GM18517 (cell line): ENCODE data around the gene C6orf120.
"Not testable (repeated sequence)": the region's sequence is repeated elsewhere in the genome, so short reads cannot be mapped to it uniquely, and the experiment has no call there.

Source experiments
- ATAC-seq: cut with Tn5 transposase; IDR thresholded peaks from one replicate; pipeline ENCODE4 v1.9.1; 2021; ENCODE audit warnings: mild to moderate bottlenecking, moderate library complexity; ENCODE audit not compliant: unreplicated experiment

Gene C6orf120

GRCh38 chr6:169678342-169678741 lies 23.6 kb upstream of the C6orf120 start:
- no peak for ATAC-seq

GRCh38 chr6:169684056-169684455 lies 17.9 kb upstream of the C6orf120 start:
- no peak for ATAC-seq

GRCh38 chr6:169685860-169686259 lies 16.1 kb upstream of the C6orf120 start:
- ATAC-seq: no peak

- ATAC-seq: no peak
These were observed 12.6 kb upstream of the C6orf120 start for GRCh38 chr6:169689287-169689686.

- ATAC-seq: no peak
These were observed 10.7 kb upstream of the C6orf120 start for GRCh38 chr6:169691260-169691659.

GRCh38 chr6:169692516-169692915 lies 9.4 kb upstream of the C6orf120 start:
- no peak for ATAC-seq

- no peak for ATAC-seq
These were observed 6.8 kb upstream of the C6orf120 start for GRCh38 chr6:169695131-169695530.

GRCh38 chr6:169697115-169697514 lies 4.8 kb upstream of the C6orf120 start:
- ATAC-seq: not testable (repeated sequence)

GRCh38 chr6:169700296-169700695 lies 1.6 kb upstream of the C6orf120 start:
- no peak for ATAC-seq

- no peak for ATAC-seq
These were observed 494 bp upstream of the C6orf120 start for GRCh38 chr6:169701311-169701953.

GRCh38 chr6:169702840-169703246 lies 917 bp downstream of the C6orf120 start:
- no peak for ATAC-seq

- ATAC-seq: no peak
These were observed 5.8 kb downstream of the C6orf120 start for GRCh38 chr6:169707772-169708171.

- peak; percentile 47 for ATAC-seq
These were observed 7.4 kb downstream of the C6orf120 start for GRCh38 chr6:169709293-169709692.

- ATAC-seq: no peak
These were observed 8.1 kb downstream of the C6orf120 start for GRCh38 chr6:169710009-169710408.

- no peak for ATAC-seq
These were observed 12.3 kb downstream of the C6orf120 start for GRCh38 chr6:169714178-169714577.

- ATAC-seq: no peak
These were observed 12.7 kb downstream of the C6orf120 start for GRCh38 chr6:169714595-169714994.

GRCh38 chr6:169719117-169719516 lies 17.2 kb downstream of the C6orf120 start:
- ATAC-seq: no peak

- no peak for ATAC-seq
These were observed 18.4 kb downstream of the C6orf120 start for GRCh38 chr6:169720207-169720855.

GRCh38 chr6:169722362-169723199 lies 20.7 kb downstream of the C6orf120 start:
- peak; percentile 21 for ATAC-seq

GRCh38 chr6:169723200-169723909 lies 21.4 kb downstream of the C6orf120 start:
- ATAC-seq: peak; percentile 47

GRCh38 chr6:169723991-169724493 lies 22.1 kb downstream of the C6orf120 start:
- peak; percentile 19 for ATAC-seq
